CD14-positive monocyte (primary cell): ENCODE results near the gene PLAA. TPM values are rescaled to one million over a fixed set of nuclear protein-coding genes. Genes with fewer than 3 reads are reported as not detected.

Experiments
- DNase-seq, 3 donors: peaks; one replicate each; pipeline ENCODE4 v3.0.0-alpha.2; 2011 to 2022
- H2AFZ ChIP-seq: 2 replicates; pipeline ENCODE4 v1.6.0; 2012; ENCODE audit warnings: mild to moderate bottlenecking, low read depth, low read length, inconsistent platforms; ENCODE audit not compliant: insufficient read depth, poor library complexity, severe bottlenecking
- H3K27ac ChIP-seq, 2 donors: 1 replicate in 1 of 2; 2 replicates in 1 of 2; pipeline ENCODE4 v1.5.1; 2012 to 2013; ENCODE audit warnings: low read length in 2 of 2, control low read depth in 1 of 2, inconsistent platforms in 1 of 2, low read depth in 1 of 2, mild to moderate bottlenecking in 1 of 2
- H3K27me3 ChIP-seq, 2 donors: one replicate each; pipeline versions ENCODE4 v1.6.0 to v1.6.1; 2011 to 2013; ENCODE audit warnings: low read length in 2 of 2; ENCODE audit not compliant: control insufficient read depth in 2 of 2, insufficient read depth in 2 of 2
- H3K36me3 ChIP-seq, 2 donors: replicated peaks in 1 of 2; 1 replicate in 1 of 2; 2 replicates in 1 of 2; pipeline versions ENCODE4 v1.5.1 to v1.6.1; 2012 to 2013; ENCODE audit warnings: low read length in 2 of 2, control low read depth in 1 of 2, inconsistent platforms in 1 of 2, mild to moderate bottlenecking in 1 of 2; ENCODE audit not compliant: insufficient read depth in 2 of 2, control insufficient read depth in 1 of 2
- H3K4me1 ChIP-seq, 2 donors: 1 replicate in 1 of 2; 2 replicates in 1 of 2; pipeline versions ENCODE4 v1.5.1 to v1.6.1; 2012 to 2013; ENCODE audit warnings: low read length in 2 of 2, control low read depth in 1 of 2, inconsistent platforms in 1 of 2, mild to moderate bottlenecking in 1 of 2, moderate library complexity in 1 of 2; ENCODE audit not compliant: insufficient read depth in 2 of 2, control insufficient read depth in 1 of 2
- H3K4me2 ChIP-seq: replicated peaks from 2 replicates; pipeline ENCODE3; 2012; ENCODE audit warnings: low read length, moderate library complexity, mild to moderate bottlenecking; ENCODE audit not compliant: poor library complexity, severe bottlenecking; ENCODE audit errors: extremely low read depth
- H3K4me3 ChIP-seq, 3 experiments: fragments of 200-600 bp in 1 of 3; sonication (generic) in 1 of 3; replicated peaks in 1 of 3; 1 replicate in 2 of 3; 2 replicates in 1 of 3; pipeline ENCODE4 v1.5.1; 2011 to 2013; ENCODE audit warnings: low read length in 3 of 3, mild to moderate bottlenecking in 3 of 3, control low read depth in 2 of 3, low read depth in 2 of 3, inconsistent platforms in 1 of 3, moderate library complexity in 1 of 3
- H3K79me2 ChIP-seq: 2 replicates; pipeline ENCODE4 v1.6.0; 2012; ENCODE audit warnings: mild to moderate bottlenecking, control low read depth, inconsistent platforms, low read length, moderate library complexity; ENCODE audit not compliant: insufficient read depth
- H3K9ac ChIP-seq: 2 replicates; pipeline ENCODE4 v1.6.0; 2017; ENCODE audit warnings: low read length, mild to moderate bottlenecking; ENCODE audit not compliant: insufficient read depth, poor library complexity, severe bottlenecking
- H3K9me3 ChIP-seq, 2 donors: replicated peaks in 1 of 2; 1 replicate in 1 of 2; 2 replicates in 1 of 2; pipeline versions ENCODE4 v1.5.1 to v1.6.1; 2012 to 2013; ENCODE audit warnings: low read length in 2 of 2, control low read depth in 1 of 2; ENCODE audit not compliant: control insufficient read depth in 1 of 2, insufficient read depth in 1 of 2
- H4K20me1 ChIP-seq: 2 replicates; pipeline ENCODE4 v1.6.0; 2012; ENCODE audit warnings: mild to moderate bottlenecking, low read length, control low read depth, moderate library complexity; ENCODE audit not compliant: insufficient read depth
- H3K27ac Mint-ChIP-seq, 7 donors: one replicate each; pipeline ENCODE4 v1.8.0; 2020; ENCODE audit warnings: mild to moderate bottlenecking in 7 of 7, mixed read lengths in 7 of 7, moderate library complexity in 6 of 7, inconsistent platforms in 2 of 7
- H3K27me3 Mint-ChIP-seq, 3 donors: one replicate each; pipeline ENCODE4 v1.8.0; 2021 to 2022; ENCODE audit warnings: low read depth in 3 of 3, mild to moderate bottlenecking in 3 of 3, mixed read lengths in 3 of 3, moderate library complexity in 3 of 3, inconsistent platforms in 1 of 3
- H3K36me3 Mint-ChIP-seq, 2 donors: one replicate each; pipeline ENCODE4 v1.8.0; 2020; ENCODE audit warnings: mixed read lengths in 2 of 2, inconsistent platforms in 1 of 2, mild to moderate bottlenecking in 1 of 2
- H3K4me1 Mint-ChIP-seq: one replicate; pipeline ENCODE4 v1.8.0; 2020; ENCODE audit warnings: mild to moderate bottlenecking, mixed read lengths
- H3K4me3 Mint-ChIP-seq, 2 donors: one replicate each; pipeline ENCODE4 v1.8.0; 2020; ENCODE audit warnings: mild to moderate bottlenecking in 2 of 2, mixed read lengths in 2 of 2, moderate library complexity in 1 of 2
- H3K9me3 Mint-ChIP-seq, 7 donors: one replicate each; pipeline ENCODE4 v1.8.0; 2020 to 2022; ENCODE audit warnings: mixed read lengths in 7 of 7, mild to moderate bottlenecking in 6 of 7, moderate library complexity in 6 of 7, inconsistent platforms in 2 of 7
- CTCF ChIP-seq: fragments of 200-600 bp; IDR thresholded peaks from one replicate; pipeline ENCODE4 v1.8.0; 2022; ENCODE audit warnings: antibody characterized with exemption, mild to moderate bottlenecking
- WGBS: methylation state at CpG from one replicate; pipeline ENCODE4 v1.1.5; 2013; ENCODE audit warnings: missing lambda C conversion rate; ENCODE audit not compliant: insufficient coverage; 5-methylcytosine and 5-hydroxymethylcytosine counted together
- intact Hi-C, 2 donors: fragments of 100-400 bp; cut with micrococcal nuclease; formaldehyde crosslinking; loops; one replicate each; pipeline versions ENCODE4 v1.15.0 to v1.15.1; 2023
- polyA plus RNA-seq, 3 donors: library from polyadenylated mRNA; depleted of rRNA in 1 of 3; unstranded in 2 of 3; stranded (reverse) in 1 of 3; fragments of 300-500 nt in 2 of 3; fragments of >200 nt in 1 of 3; fragmentation: Illumina TruSeq in 2 of 3; gene quantifications; 1 replicate in 2 of 3; 2 replicates in 1 of 3; pipeline ENCODE4 v1.2.3, GENCODE V29; 2012 to 2021

Gene PLAA
- polyA plus RNA-seq, 3 donors: 13.3 to 19.3 (median 14.7) TPM

- Mint-ChIP-seq H3K4me1 (no peaks in the 10 kb centered on the region), H3K9me3 (peaks cover 0 to 1% (median 0%) of the 10 kb centered on the region in 7 donors), H3K27me3 (no peaks in the 10 kb centered on the region), H3K4me3 (no peak overlapping the region), H3K27ac (no peak overlapping the region), H3K36me3 (peaks cover 47 to 63% of the 10 kb centered on the region in 2 donors)
- Histone ChIP-seq H3K4me1 (no peaks in the 10 kb centered on the region), H4K20me1 (no peaks in the 10 kb centered on the region), H3K36me3 (peaks cover 53 to 80% of the 10 kb centered on the region in 2 donors), H3K27me3 (no peaks in the 10 kb centered on the region), H3K27ac (no peak overlapping the region), H3K4me2 (no peak overlapping the region), H3K9ac (no peak overlapping the region), H3K4me3 (no peak overlapping the region), H3K9me3 (no peaks in the 10 kb centered on the region), H2AFZ (no peak overlapping the region), H3K79me2 (no peaks in the 10 kb centered on the region)
- no peak for TF ChIP-seq CTCF
- no peak for DNase-seq
- intact Hi-C loops: no loop called here
- WGBS: no CpG with 5 or more reads among the region's 1 CpG
Observed at GRCh38 chr9:26904671-26905070, 42.4 kb downstream of the PLAA start.

- no peak overlapping the region for H2AFZ ChIP-seq
- no peak overlapping the region for H3K4me3 ChIP-seq
- H3K9ac ChIP-seq: no peak overlapping the region
- Mint-ChIP-seq H3K9me3 (peaks cover 0 to 1% (median 0%) of the 10 kb centered on the region in 7 donors), H3K4me3 (no peak overlapping the region), H3K27me3 (peaks cover 0 to 1% (median 0%) of the 10 kb centered on the region in 3 donors), H3K27ac (no peak overlapping the region), H3K4me1 (no peaks in the 10 kb centered on the region), H3K36me3 (peaks cover 44 to 57% of the 10 kb centered on the region in 2 donors)
- H3K4me2 ChIP-seq: no peak overlapping the region
- no peaks in the 10 kb centered on the region for H4K20me1 ChIP-seq
- no peak for DNase-seq
- no peaks in the 10 kb centered on the region for H3K4me1 ChIP-seq
- intact Hi-C loops: no loop called here
- H3K36me3 ChIP-seq: peaks cover 49 to 74% of the 10 kb centered on the region in 2 donors
- H3K27ac ChIP-seq: no peak overlapping the region
- H3K79me2 ChIP-seq: no peaks in the 10 kb centered on the region
- WGBS: no CpG with 5 or more reads among the region's 3 CpGs
- H3K9me3 ChIP-seq: no peaks in the 10 kb centered on the region
- TF ChIP-seq CTCF: no peak
- H3K27me3 ChIP-seq: no peaks in the 10 kb centered on the region
Observed at GRCh38 chr9:26904070-26904469, 43.0 kb downstream of the PLAA start.
